MG63 (cell line): ENCODE measurements around the gene SMIM33. TPM values are rescaled to one million over a fixed set of nuclear protein-coding genes. Genes with fewer than 3 reads are reported as not detected.
"Not testable (repeated sequence)": the region's sequence is repeated elsewhere in the genome, so short reads cannot be mapped to it uniquely, and the experiment has no call there.

Source experiments
- DNase-seq: peaks from one replicate; pipeline ENCODE4 v3.0.0-alpha.2; 2020
- H3K27me3 ChIP-seq: fragments of 250-450 bp; sonication (Bioruptor Pico); 2 replicates; pipeline ENCODE4 v1.5.1; 2020; ENCODE audit warnings: mild to moderate bottlenecking, moderate library complexity
- H3K36me3 ChIP-seq: fragments of 250-450 bp; sonication (Bioruptor Pico); 2 replicates; pipeline ENCODE4 v1.5.1; 2020; ENCODE audit warnings: mild to moderate bottlenecking, moderate library complexity
- H3K4me3 ChIP-seq: fragments of 250-450 bp; sonication (Bioruptor Pico); 2 replicates; pipeline ENCODE4 v1.5.1; 2020; ENCODE audit warnings: mild to moderate bottlenecking, moderate library complexity
- H3K9me3 ChIP-seq: fragments of 250-450 bp; sonication (Bioruptor Pico); 2 replicates; pipeline ENCODE4 v1.5.1; 2020; ENCODE audit warnings: mild to moderate bottlenecking, moderate library complexity
- total RNA-seq: library from RNA; depleted of rRNA; stranded (reverse); fragments of >200 nt; shearing (Covaris generic); gene quantifications from 2 replicates; pipeline ENCODE4 v1.2.3, GENCODE V29; 2014; ENCODE audit warnings: low replicate concordance

The SMIM33 gene
- total RNA-seq, 1 experiment from 2014 or later: not detected

- no peak for DNase-seq
- no peaks in the 10 kb centered on the region for H3K27me3 ChIP-seq
- H3K4me3 ChIP-seq: no peak overlapping the region
- peaks cover 53% of the 10 kb centered on the region for H3K36me3 ChIP-seq
- H3K9me3 ChIP-seq: no peaks in the 10 kb centered on the region
These were observed 4.3 kb downstream of the SMIM33 start for GRCh38 chr5:139474890-139475791.

GRCh38 chr5:139475865-139476617 lies 5.2 kb downstream of the SMIM33 start:
- no peak for DNase-seq
- Histone ChIP-seq H3K4me3 (no peak overlapping the region), H3K9me3 (no peaks in the 10 kb centered on the region), H3K27me3 (no peaks in the 10 kb centered on the region), H3K36me3 (peaks cover 62% of the 10 kb centered on the region)

- not testable (repeated sequence) for H3K4me3 ChIP-seq, H3K9me3 ChIP-seq, DNase-seq, H3K27me3 ChIP-seq
- peaks cover 67% of the 10 kb centered on the region for H3K36me3 ChIP-seq
These were observed 8.0 kb downstream of the SMIM33 start for GRCh38 chr5:139478657-139479423.

- H3K36me3 ChIP-seq: peaks cover 61% of the 10 kb centered on the region
- DNase-seq, H3K9me3 ChIP-seq, H3K27me3 ChIP-seq, H3K4me3 ChIP-seq: not testable (repeated sequence)
These were observed 8.9 kb downstream of the SMIM33 start for GRCh38 chr5:139479729-139480128.

DNA sequence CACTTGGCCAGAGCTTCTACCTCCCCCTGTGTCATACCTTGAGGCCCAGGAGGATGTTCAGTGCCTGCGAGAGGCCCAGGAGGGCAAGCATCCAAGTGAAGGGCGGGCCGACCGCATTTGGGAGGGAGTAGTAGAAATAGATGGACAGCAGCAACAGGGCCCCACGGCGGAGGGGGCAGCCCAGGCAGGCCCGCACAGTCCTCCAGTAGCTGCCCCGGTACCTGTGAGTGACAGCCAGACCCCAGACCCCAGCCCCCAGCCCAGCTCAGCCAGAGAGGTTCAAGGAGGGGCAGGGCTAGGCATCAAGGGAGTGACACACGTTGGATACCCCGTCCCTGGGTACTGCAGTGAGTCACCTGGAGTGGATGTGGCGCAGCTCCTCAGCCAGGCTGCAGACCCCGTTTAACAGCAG lies 10.3 kb downstream of the SMIM33 start:
- no peak for DNase-seq
- H3K36me3 ChIP-seq: peaks cover 48% of the 10 kb centered on the region

GRCh38 chr5:139481580-139482049 lies 10.8 kb downstream of the SMIM33 start:
- no peaks in the 10 kb centered on the region for H3K9me3 ChIP-seq
- H3K27me3 ChIP-seq: no peaks in the 10 kb centered on the region
- H3K36me3 ChIP-seq: peaks cover 44% of the 10 kb centered on the region
- peak; percentile 67 for DNase-seq
- peak overlapping the region; percentile 66 for H3K4me3 ChIP-seq

More for the DNA sequence above, 10.3 kb downstream of the SMIM33 start:
- peak overlapping the region; percentile 66 for H3K4me3 ChIP-seq
- H3K27me3 ChIP-seq: no peaks in the 10 kb centered on the region
- no peaks in the 10 kb centered on the region for H3K9me3 ChIP-seq

GRCh38 chr5:139482050-139482889 lies 11.5 kb downstream of the SMIM33 start, which contains the start of gene STING1:
TSS of gene STING1 (minus strand) at chr5:139482758. CDS start at chr5:139481704, 1,054 bp downstream.
- peak; percentile 98 for DNase-seq
- Histone ChIP-seq H3K27me3 (no peaks in the 10 kb centered on the region), H3K4me3 (peak within 1 kb of the TSS; percentile 66), H3K9me3 (no peaks in the 10 kb centered on the region), H3K36me3 (peaks cover 39% of the 10 kb centered on the region)

GRCh38 chr5:139482890-139483208 lies 12.0 kb downstream of the SMIM33 start:
- H3K27me3 ChIP-seq: not testable (repeated sequence)

GRCh38 chr5:139486201-139486600 lies 15.4 kb downstream of the SMIM33 start:
- DNase-seq: peak; percentile 32
- peaks cover 4% of the 10 kb centered on the region for H3K36me3 ChIP-seq
- H3K4me3 ChIP-seq: no peak overlapping the region
- H3K27me3 ChIP-seq: no peaks in the 10 kb centered on the region
- H3K9me3 ChIP-seq: no peaks in the 10 kb centered on the region

More at GRCh38 chr5:139482890-139483208, 12.0 kb downstream of the SMIM33 start:
- H3K4me3 ChIP-seq: peak overlapping the region; percentile 66
- not testable (repeated sequence) for DNase-seq, H3K9me3 ChIP-seq
- H3K36me3 ChIP-seq: peaks cover 33% of the 10 kb centered on the region

DNA sequence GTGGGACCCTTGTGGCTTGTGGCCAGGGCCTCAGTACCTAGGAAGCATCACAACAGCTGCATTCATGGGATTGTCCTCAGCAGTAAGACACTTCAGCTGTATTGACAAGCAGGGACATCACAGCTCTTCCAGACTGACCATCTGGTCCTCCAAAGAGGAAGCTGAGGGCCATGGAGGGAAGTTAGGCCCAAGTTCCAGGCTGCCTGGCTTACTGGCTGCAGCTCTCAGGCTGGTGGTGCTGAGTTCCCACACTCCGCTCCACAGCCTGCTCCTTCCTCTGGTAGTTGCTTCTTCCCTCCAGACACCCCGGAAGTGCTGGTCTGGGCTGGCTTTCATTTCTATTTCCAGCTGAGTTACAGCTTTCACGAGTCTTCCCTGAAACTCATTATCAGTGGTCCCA lies 17.5 kb downstream of the SMIM33 start:
- Histone ChIP-seq H3K36me3 (no peaks in the 10 kb centered on the region), H3K9me3 (no peaks in the 10 kb centered on the region), H3K4me3 (no peak overlapping the region), H3K27me3 (no peaks in the 10 kb centered on the region)
- no peak for DNase-seq

GRCh38 chr5:139492700-139493192 lies 21.9 kb downstream of the SMIM33 start:
- peak; percentile 72 for DNase-seq
- no peaks in the 10 kb centered on the region for H3K27me3 ChIP-seq
- no peaks in the 10 kb centered on the region for H3K36me3 ChIP-seq
- H3K9me3 ChIP-seq: no peaks in the 10 kb centered on the region
- no peak overlapping the region for H3K4me3 ChIP-seq

DNA sequence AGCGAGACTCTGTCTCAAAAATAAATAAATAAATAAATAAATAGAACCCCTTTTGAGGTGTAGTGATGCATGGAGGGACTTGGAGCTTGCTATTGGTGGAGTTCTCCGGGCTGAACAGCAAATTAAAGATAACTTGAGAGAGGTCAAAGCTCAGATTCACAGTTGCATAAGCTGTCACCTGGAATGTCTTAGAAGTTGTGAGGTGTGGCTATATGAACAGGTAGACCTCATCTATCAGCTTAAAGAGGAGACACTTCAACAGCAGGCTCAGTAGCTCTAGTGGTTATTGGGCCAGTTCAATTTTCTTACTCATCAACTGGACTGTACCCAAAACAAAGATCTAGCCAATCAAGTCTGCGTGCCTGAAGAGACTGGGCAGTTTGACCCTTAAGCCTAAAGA lies 23.5 kb downstream of the SMIM33 start:
- DNase-seq: peak; percentile 21
- H3K36me3 ChIP-seq: no peaks in the 10 kb centered on the region

DNA sequence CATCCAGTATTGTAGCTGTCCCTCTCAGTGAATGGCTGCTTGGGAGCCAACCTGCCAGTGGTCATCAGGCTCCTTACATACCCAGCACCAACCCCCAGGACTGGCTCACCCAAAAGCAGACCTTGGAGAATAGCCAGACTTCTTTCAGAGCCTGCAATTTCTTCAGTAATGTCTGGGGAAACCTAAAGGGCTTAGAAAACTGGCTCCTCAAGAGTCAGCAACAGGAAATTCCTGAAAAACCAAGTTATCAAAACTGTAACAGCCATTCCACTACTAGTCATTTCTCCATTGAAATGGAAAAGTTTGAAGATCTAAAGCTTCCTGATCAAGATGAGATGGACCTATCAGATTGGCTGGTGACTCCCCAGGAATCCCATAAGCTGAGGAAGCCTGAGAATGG lies 24.0 kb downstream of the SMIM33 start:
- Histone ChIP-seq H3K36me3 (no peaks in the 10 kb centered on the region), H3K4me3 (no peak overlapping the region), H3K27me3 (no peaks in the 10 kb centered on the region), H3K9me3 (no peaks in the 10 kb centered on the region)
- peak; percentile 65 for DNase-seq

More for the DNA sequence above, 23.5 kb downstream of the SMIM33 start:
- H3K27me3 ChIP-seq: no peaks in the 10 kb centered on the region
- no peak overlapping the region for H3K4me3 ChIP-seq
- H3K9me3 ChIP-seq: no peaks in the 10 kb centered on the region

DNA sequence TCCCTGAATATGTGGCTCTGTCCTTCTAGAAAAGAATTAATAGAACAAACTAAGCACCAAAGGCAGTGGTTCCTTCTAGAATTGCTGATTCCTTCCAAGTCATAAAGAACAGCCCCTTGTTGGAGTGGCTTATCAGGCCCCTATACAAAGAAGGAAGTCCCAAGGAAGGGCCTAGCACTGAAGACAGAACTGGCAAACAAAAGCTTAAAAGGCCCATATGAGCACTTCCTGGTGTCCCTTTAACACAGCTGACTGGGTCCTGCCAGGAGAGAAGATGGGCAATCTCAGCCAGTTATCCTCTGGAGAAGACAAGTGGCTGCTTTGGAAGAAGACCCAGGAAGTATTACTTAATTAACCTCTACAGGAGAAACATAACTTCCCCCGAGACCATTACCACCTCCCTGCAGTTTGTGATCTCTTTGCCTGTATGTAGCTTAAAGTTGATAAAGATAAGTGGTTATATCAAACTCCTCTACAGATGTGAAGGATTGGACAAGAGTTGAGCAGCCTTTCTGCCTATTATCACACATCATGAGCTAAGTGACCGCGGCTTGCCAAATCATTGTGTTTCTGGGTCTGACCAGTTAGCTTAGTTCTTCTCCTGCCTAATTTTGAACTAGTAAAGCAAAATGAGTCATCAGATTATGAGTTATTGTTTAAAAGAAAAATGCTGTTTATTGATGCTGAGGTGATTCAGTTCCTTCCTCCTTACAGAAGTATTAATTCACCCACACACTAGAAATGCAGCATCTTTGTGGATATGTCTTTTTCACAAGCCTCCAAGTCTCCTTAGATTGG lies 25.0 kb downstream of the SMIM33 start:
- peak; percentile 92 for DNase-seq
- Histone ChIP-seq H3K36me3 (no peaks in the 10 kb centered on the region), H3K4me3 (no peak overlapping the region), H3K9me3 (no peaks in the 10 kb centered on the region), H3K27me3 (no peaks in the 10 kb centered on the region)

DNA sequence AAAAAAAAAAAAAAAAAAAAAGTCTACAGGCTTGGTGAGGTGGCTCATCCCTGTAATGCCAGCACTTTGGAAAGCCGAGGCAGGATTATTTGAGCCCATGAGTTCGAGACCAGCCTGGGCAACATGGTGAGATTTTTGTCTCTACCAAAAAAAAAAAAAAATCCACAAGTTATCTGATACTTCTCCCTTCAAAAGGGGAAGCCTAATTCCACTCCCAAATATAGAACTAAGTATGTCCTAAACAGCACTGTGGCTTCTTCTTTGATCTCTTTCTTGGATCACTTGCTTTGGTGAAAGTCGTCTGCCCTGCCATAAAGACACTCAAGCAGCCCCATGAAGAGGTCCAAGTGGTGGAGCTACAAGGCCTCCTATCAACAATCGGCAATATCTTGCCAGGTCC lies 30.6 kb downstream of the SMIM33 start:
- Histone ChIP-seq H3K4me3 (no peak overlapping the region), H3K27me3 (no peaks in the 10 kb centered on the region), H3K9me3 (peaks cover 8% of the 10 kb centered on the region), H3K36me3 (no peaks in the 10 kb centered on the region)
- no peak for DNase-seq
